ENCODE data around the gene KRTAP3-2. TPM values are rescaled to one million over a fixed set of nuclear protein-coding genes. Genes with fewer than 3 reads are reported as not detected.

The KRTAP3-2 gene
- total RNA-seq, 6 donors from 2014 or later = not detected

GRCh38 chr17:41009301-41009760 is 9.6 kb upstream of the KRTAP3-2 start:
- Histone ChIP-seq H3K27ac (no peak overlapping the region), H3K4me3 (no peak overlapping the region), H3K4me1 (no peaks in the 10 kb centered on the region), H3K27me3 (no peaks in the 10 kb centered on the region), H3K9me3 (no peaks in the 10 kb centered on the region), H3K36me3 (no peaks in the 10 kb centered on the region)
- TF ChIP-seq EP300 (IDR thresholded peaks at IDR 0.05) (no peak), POLR2A (IDR thresholded peaks at IDR 0.05) (no peak)
- DNase-seq = no peak
- 50 to 52% methylated on average over 4 of the region's 4 CpGs for WGBS, 2 donors
- no peak for ATAC-seq (ENCODE audit: low FRiP score in 2 of 2)

GRCh38 chr17:41008811-41009210 is 9.1 kb upstream of the KRTAP3-2 start, which contains the start of gene KRTAP3-1:
Gene KRTAP3-1 (minus strand): TSS chr17:41009128. CDS start chr17:41009074, 54 bp downstream.
- 84 to 87% methylated on average over 8 of the region's 8 CpGs for WGBS, 2 donors
- Histone ChIP-seq H3K27me3 (no peaks in the 10 kb centered on the region), H3K4me3 (no peak within 1 kb of the TSS), H3K9me3 (no peaks in the 10 kb centered on the region), H3K27ac (no peak within 1 kb of the TSS), H3K4me1 (no peaks in the 10 kb centered on the region), H3K36me3 (no peaks in the 10 kb centered on the region)
- ATAC-seq (ENCODE audit: low FRiP score in 2 of 2) = no peak
- peak in 1 of 2 donors; percentile 34 for DNase-seq
- no peak for TF ChIP-seq EP300 (IDR thresholded peaks at IDR 0.05)
- no peak for TF ChIP-seq POLR2A (IDR thresholded peaks at IDR 0.05)
- TF ChIP-seq CTCF (IDR thresholded peaks at IDR 0.05) = no peak
- no peak for TF ChIP-seq POLR2AphosphoS5 (IDR thresholded peaks at IDR 0.05)

GRCh38 chr17:41004397-41004796 is 4.7 kb upstream of the KRTAP3-2 start:
- H3K9me3 ChIP-seq = no peaks in the 10 kb centered on the region
- H3K4me1 ChIP-seq = no peaks in the 10 kb centered on the region
- DNase-seq (no peak), ATAC-seq (ENCODE audit: low FRiP score in 2 of 2) (no peak)
- no peak overlapping the region for H3K27ac ChIP-seq
- no peak overlapping the region for H3K4me3 ChIP-seq
- 89 to 100% methylated on average over 2 to 3 of the region's 3 CpGs for WGBS, 2 donors
- no peaks in the 10 kb centered on the region for H3K27me3 ChIP-seq
- TF ChIP-seq POLR2AphosphoS5 (IDR thresholded peaks at IDR 0.05) = no peak
- no peak for TF ChIP-seq CTCF (IDR thresholded peaks at IDR 0.05)
- TF ChIP-seq EP300 (IDR thresholded peaks at IDR 0.05) = no peak
- TF ChIP-seq POLR2A (IDR thresholded peaks at IDR 0.05) = no peak
- H3K36me3 ChIP-seq = no peaks in the 10 kb centered on the region

DNA sequence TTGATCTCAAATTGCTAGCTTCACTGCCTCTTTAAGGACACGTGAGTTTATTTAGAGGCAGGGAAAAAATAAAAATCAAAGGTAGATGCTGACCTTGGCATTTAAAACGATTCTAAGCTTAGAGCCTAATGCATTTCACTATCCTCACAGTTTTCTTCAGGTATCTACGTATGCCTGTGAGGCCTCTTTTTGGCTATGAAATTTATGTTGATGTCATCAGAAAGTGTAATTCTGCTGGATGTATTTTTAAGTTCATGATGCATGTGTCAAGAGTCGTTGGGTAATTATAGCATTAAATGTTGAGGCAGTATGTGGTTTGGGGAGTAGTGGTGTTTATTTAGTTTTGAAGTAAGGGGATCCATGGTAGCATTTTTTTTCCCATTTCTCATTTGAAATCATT is 4.2 kb upstream of the KRTAP3-2 start:
- Histone ChIP-seq H3K27ac (no peak overlapping the region), H3K36me3 (no peaks in the 10 kb centered on the region), H3K27me3 (no peaks in the 10 kb centered on the region), H3K4me1 (no peaks in the 10 kb centered on the region), H3K9me3 (no peaks in the 10 kb centered on the region), H3K4me3 (no peak overlapping the region)
- WGBS, 2 donors = 64 to 70% methylated on average over 4 of the region's 4 CpGs
- DNase-seq = no peak
- ATAC-seq (ENCODE audit: low FRiP score in 2 of 2) = no peak
- TF ChIP-seq EP300 (IDR thresholded peaks at IDR 0.05) = no peak
- TF ChIP-seq POLR2AphosphoS5 (IDR thresholded peaks at IDR 0.05) = no peak
- no peak for TF ChIP-seq POLR2A (IDR thresholded peaks at IDR 0.05)
- no peak for TF ChIP-seq CTCF (IDR thresholded peaks at IDR 0.05)

DNA sequence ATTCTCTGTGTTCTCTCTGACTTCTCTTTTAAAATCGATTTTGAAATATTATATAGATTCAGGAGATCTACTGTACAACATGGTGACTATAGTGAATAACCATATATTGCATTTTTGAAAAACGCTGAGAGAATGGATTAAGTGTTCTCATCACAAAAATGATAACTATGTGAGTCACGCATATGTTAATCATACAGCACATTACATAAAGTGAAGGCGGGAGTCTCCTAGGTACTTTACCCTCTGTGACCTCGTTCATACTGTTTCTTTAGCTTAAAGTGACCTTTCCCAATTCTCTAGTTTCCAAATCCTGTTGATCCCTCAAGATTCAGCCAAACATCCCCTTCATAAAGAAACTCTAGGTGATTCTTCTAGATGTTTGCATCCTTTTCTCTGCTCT is 3.1 kb upstream of the KRTAP3-2 start:
- H3K9me3 ChIP-seq = no peaks in the 10 kb centered on the region
- 49 to 60% methylated on average over 5 of the region's 5 CpGs for whole genome bisulfite sequencing, 2 donors
- no peak for ATAC-seq (ENCODE audit: low FRiP score in 2 of 2)
- H3K27me3 ChIP-seq = no peaks in the 10 kb centered on the region
- H3K4me1 ChIP-seq = no peaks in the 10 kb centered on the region
- no peak overlapping the region for H3K27ac ChIP-seq
- H3K36me3 ChIP-seq = no peaks in the 10 kb centered on the region
- no peak overlapping the region for H3K4me3 ChIP-seq
- no peak for DNase-seq
- no peak for TF ChIP-seq EP300 (IDR thresholded peaks at IDR 0.05)
- no peak for TF ChIP-seq POLR2AphosphoS5 (IDR thresholded peaks at IDR 0.05)
- TF ChIP-seq CTCF (IDR thresholded peaks at IDR 0.05) = no peak
- TF ChIP-seq POLR2A (IDR thresholded peaks at IDR 0.05) = no peak
